Measurements from ENCODE around the gene SDCBP2. TPM values are rescaled to one million over a fixed set of nuclear protein-coding genes. Genes with fewer than 3 reads are reported as not detected.
"Not testable (repeated sequence)": the region's sequence is repeated elsewhere in the genome, so short reads cannot be mapped to it uniquely, and the experiment has no call there.

Gene SDCBP2
- total RNA-seq, 1 experiment from 2014 or later = 1.5 TPM

DNA sequence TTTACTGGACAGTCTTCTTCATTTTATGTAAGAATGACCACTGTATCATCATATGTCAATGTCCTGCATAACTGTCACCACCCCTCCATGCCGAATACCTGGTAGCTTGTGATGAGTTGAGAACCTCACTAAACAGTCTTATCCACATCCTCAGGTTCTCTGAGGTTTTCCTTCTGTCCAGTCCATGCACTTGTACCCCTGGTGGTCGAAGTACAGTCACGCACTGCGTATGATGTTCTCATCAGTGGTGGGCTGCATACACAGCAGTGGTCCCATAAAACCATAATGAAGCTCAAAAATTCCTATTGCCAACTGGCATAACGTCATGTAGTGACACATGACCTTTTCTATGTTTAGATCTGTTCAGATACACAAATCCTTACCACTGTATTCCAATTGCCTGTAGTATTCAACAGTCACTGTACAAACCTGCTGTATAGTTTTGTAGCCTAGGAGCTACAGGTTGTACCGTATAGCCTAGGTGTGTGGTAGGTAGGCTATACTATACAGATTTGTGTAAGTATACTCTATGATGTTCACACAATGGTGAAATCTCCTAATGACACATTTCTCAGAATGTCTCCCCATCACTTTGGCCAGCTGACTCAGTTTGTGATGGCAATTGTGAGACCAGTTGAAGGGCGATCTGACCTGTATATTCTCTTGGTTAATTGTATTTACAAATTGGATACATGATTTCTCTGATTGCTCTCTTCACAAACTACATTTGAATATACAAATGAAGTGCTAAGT, 31.3 kb upstream of the SDCBP2 start:
- no peak for DNase-seq (ENCODE audit: low read depth)

DNA sequence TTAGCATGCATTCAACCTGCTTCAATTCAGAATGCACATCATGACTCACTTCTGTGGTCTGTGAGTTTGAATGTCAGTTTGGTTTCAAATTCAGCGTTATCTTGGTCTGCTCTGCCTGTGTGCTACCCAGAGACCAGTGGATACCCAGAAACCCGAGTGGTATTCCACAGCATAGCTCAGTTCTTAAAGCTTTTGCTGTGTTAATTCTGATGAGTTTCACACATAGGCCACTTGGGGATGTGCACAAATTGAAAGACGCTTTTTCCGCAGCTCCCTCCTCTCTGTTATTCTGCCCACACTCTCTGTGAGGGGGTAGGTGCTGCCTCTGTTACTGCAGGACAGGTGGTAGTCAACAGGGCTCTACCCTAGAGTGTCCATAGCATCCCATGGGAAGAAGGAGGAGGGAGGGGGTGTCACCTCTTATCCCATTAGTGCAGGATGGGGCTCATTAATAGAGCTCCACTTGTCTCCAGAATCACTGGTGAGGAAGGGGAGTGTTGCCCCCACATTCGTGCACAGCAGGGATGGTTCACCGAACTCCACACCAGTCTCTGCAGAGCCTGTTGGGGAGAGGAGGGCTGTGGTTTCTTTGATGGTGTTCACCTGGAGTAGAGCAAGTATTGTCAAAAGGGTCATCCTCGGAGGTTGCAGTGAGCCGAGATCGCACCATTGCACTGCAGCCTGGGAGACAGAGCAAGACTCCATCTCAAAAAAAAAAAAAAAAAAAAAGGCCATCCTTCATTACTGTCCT, 29.2 kb upstream of the SDCBP2 start:
- DNase-seq (ENCODE audit: low read depth) = peak; percentile 80

DNA sequence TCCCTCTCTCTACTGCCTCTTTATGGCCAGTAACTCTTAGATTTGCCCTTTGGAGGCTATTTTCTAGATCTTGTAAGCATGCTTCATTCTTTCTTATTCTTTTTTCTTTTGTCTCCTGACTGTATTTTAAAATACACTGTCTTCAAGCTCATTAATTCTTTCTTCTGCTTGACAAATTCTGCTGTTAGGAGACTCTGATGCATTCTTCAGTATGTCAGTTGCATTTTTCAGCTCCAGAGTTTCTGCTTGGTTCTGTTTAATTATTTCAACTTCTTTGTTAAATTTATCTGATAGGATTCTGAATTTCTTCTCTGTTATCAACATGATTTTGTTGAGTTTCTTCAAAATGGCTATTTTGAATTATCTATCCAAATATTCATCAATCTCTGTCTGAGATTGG, 25.0 kb upstream of the SDCBP2 start:
- DNase-seq (ENCODE audit: low read depth) = no peak

DNA sequence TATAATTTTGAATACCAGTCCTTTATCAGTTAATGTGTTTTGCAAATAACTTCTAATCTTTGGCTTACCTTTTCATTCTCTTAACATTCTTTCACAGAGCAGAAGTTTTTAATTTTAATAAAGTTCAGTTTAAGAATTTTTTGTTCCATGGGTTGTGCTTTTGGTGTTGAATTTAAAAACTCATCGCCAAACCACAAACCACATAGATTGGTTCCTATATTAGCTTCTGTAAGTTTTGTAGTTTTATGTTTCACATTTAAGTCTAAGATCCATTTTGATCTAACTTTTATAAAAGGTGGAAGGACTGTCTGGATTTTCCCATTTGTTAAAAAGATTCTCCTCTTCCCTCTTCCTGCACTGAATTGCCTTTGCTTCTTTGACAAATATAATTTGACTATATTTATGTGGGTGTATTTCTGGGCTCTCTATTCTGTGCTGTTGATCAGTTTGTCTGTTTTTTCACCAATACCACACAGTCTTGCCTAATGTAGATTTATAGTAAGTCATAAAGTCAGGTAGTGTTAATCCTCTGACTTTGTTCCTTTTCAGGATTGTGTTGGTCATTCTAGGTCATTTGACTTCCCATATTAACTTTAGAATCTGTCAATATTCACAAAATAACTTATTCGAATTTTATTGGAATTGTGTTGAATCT, 17.5 kb upstream of the SDCBP2 start:
- DNase-seq (ENCODE audit: low read depth) = no peak

DNA sequence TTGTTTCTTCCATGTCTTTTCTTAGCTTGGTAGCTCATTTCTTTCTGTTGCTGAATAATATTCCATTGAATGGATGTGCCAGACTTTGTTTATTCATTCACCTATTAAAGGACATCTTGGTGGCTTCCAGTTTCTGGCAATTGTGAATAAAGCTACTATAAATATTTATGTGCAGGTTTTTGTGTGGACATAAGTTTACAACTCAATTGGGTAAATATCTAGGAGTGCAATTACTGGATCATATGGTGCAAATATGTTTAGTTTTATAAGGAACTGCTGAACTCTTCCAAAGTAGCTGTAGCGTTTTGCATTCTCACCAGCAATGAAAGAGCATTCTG, 16.8 kb upstream of the SDCBP2 start:
- no peak for DNase-seq (ENCODE audit: low read depth)

DNA sequence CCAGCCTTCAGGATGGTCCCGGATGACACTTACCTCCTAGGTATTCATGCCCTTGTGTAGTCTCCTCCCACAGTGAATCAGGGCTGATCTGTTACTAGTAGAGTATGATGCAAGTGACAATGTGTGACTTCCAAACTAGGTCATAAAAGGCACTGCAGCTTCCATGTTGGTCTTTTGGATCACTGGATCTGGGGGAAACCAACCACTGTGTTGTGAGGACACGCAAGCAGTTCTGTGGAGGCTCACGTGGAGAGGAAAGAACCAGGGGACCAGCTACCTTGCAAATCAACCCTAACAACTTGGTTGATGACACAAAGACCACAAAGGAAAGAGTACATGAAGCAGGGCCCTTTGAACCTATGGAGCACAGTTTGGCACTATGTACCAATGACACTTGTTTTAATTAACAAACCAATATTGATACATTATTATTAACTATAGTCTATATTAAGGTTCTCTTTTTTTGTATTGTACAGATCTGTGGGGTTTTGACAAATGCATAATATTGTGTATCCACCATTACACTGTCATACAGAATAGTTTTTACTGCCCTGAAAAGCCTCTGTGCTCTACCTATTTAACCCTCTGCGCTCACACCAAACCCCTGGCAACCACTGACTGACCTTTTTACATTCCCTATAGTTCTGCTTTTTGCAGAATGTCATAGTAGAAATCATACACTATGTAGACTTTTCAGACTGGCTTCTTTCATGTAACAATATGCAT, 16.3 kb upstream of the SDCBP2 start:
- DNase-seq (ENCODE audit: low read depth) = no peak

DNA sequence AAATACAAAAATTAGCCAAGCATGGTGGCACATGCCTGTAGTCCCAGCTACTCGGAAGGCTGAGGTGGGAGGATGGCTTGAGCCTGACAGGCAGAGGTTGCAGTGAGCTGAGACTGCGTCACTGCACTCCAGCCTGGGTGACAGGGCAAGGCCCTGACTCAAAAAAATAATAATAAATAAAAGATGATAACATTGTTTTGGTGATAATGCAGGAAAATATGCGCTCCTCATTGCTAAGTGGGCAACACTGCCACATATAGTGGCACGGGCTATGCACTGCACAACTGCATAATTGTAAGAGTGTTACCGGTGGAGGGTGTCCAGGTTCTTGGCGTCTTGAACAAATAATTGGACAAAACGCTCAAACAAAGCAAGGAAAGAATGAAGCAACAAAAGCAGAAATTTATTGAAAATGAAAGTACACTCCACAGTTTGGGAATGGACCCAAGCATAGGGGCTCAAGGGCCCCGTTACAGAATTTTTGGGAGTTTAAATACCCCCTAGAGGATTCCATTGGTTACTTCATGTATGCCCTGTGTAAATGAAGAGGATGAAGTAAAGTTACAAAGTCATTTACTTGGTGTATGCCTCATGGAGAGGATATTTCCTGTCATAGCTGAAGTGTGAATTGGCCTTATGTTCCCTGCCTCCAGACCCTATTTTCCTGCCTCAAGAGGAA, 14.6 kb upstream of the SDCBP2 start:
- not testable (repeated sequence) for DNase-seq (ENCODE audit: low read depth)

DNA sequence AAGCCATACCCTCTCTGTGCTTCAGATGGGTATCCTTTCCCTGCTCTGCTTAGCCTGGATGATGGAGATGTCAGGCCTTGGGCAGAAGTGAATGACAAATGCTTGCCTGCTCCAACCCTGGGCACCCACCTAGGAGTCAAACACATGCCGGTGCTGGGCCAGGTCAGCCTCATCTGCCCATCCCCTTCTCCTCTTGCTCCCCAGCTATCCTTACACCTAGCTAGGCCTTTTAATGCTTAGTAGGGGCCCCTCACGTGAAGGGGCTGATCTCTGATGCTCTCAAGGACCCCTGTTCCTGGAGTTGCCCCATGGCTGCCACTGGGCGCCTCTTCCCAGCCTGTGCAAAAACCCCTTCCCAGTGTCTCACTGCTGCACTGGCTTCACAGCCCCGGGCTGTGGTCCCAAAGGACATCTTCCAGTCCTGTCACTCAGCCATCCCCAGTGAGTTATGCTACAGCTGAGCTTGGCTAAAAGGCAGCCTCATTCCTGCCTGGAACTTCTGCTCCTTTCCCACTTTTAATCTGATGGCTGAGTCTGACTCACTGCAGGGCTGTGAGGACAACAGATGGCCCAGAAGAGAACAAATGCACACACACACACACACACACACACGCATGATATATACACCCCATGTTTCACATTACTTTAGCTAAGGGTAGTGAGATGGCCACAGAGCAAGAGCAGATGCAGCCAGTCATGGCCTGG, 12.8 kb upstream of the SDCBP2 start:
- DNase-seq (ENCODE audit: low read depth) = peak; percentile 92

DNA sequence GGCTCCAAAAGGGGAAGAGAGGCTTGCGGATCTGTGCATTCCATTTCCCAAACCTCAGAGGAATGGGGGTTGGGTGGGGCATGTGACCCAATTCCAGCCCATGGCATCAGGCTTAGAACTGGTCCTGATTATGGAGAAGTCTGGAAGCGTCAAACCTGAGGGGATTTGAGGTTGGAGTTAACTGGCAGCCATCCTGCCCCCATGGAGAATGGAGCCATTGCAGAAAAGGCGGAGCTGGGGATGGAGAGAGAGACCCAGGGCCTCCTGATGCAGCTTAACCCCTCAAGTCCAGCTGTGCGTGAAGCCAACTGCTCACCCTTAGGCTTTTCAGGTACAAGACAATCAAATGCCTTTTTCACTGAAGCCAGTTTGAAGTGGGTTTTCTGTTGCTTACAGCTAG, 9.9 kb upstream of the SDCBP2 start:
- no peak for DNase-seq (ENCODE audit: low read depth)

DNA sequence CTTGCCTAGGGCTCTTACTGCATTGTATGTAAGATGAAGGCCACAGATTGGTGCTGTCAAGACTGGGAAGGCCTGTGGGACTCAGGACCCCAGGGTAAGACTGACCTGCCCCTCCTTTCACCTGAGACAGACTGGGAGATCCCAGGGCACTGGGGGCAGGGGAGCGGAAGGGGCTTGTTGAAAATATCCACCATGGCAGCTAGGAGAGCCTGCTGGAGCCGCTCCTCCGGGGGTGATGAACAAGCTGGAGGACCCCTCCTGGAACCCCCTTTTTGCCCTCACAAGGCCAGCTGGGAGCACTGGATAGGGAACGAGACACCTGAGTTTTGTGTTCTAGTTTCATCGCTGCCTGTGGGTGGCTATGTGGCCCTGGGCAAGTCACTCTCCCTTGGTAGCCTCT, 9.2 kb upstream of the SDCBP2 start:
- DNase-seq (ENCODE audit: low read depth) = no peak

DNA sequence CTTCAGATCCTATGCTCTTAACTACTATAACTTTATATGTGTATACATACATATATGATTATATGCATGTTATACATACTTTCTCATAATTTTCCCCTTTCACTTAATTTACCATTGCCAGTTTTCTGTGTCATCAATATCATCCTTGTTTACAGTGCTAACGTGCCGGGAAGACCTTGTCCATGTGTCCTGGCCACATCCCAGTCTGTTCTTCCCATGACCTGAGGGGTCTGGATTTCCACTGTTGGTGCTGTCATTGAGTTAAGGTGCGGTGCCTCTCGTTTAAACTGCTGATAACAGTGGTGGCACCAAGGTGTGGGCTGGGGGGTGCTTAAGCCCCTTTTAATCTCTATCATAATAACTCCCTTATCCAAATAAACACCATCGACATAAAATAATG, 8.5 kb upstream of the SDCBP2 start:
- no peak for DNase-seq (ENCODE audit: low read depth)

DNA sequence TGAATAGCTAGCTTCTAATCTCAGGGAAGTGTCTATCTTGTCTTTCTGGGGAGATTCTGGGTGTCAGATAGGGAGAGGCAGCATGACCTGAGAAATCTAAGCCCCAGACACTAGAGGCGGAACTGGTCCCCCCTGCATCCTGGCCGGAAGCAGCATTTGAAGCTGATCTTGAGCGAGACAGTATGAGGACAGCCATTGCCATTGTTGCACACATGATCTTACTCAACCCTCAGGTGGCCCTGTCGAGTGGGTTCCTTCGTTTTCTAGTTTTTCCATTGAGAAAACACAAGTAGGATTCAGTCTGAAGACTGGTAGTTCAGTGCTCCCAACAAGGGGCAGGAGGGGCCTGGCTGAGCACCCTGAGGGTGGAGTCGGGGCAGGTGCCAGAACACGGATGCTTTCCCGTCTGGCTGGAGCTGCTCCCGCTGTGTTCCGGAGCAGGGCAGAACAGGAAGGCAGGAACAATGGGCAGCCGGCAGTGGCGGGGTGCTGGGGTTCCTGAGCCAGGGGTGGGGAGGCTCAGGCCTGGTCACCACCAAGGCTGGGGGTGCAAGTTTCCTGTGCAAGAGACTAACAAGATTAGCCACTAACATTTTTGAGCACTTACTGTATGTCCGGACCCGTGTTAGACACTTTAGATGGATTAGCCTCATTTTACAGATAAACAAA, 7.9 kb upstream of the SDCBP2 start:
- no peak for DNase-seq (ENCODE audit: low read depth)

DNA sequence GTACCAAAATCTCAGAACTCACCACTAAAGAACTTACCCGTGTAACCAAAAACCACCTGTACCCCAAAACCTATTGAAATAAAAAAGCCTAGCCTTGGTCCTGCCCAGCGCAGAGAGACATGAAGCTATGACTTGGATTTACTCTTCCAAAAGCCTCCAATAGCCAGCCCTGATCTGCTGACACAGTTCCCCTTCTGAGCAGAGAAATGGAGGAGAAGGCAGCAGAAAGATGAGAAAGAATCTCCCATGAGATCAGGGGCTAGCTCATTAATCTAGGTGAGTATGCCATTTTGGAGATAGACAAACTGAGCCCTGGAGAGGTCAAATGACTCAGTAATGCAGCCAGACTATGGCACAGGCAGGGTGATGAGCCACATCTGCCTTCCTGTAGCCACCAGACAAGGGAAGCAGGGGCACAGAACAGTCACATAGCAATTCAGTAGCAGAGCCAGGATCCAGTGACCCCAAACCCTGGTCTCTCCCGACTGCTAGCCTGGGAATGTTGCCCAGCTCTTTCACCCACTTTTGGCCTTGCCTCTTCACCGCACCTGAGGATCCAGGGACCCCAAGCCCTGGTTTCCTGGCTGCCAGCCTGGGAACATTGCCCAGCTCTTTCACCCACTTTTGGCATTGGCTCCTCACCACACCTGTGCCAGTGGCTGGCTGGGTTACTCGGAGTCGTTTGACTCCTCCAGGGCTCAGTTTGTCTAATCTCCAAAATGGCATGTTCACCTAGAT, 7.2 kb upstream of the SDCBP2 start:
- no peak for DNase-seq (ENCODE audit: low read depth)

DNA sequence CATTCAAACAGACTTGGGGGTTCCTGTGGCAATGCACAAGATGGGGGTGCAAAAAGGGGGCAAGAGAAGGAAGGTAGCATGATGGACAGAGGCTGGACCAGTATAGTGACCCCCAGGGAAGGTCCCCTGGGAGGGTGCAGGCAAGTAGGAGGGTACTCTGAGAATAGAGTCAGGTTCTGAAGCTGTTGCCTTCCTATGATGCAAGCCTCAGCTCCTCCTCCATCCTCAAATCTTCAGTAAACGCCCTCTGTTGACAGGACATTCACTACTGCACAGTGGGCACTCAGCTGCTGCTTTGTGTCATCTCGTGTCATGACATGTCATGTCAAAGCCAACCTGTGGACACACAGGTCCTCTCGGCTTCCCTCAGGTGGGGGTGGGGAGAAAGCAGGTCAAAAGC, 5.8 kb upstream of the SDCBP2 start:
- peak; percentile 39 for DNase-seq (ENCODE audit: low read depth)

DNA sequence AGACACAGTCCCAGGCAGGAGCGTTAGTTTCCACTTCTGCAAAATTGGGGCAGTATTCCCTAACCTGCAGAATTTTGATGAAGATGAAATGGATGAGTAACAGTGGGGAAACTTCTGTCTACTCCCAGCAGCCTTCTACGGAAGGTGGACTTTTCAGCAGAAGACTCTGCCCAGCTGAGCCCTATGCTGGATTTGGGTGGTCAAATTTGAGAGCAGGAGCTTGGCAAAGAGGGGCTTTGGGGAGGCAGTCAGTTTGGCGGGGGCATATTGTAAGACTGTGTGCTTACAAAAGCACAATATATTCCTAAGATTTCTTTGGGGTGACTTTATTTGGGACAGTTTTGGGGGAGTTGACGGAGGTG, 5.4 kb upstream of the SDCBP2 start:
- no peak for DNase-seq (ENCODE audit: low read depth)

DNA sequence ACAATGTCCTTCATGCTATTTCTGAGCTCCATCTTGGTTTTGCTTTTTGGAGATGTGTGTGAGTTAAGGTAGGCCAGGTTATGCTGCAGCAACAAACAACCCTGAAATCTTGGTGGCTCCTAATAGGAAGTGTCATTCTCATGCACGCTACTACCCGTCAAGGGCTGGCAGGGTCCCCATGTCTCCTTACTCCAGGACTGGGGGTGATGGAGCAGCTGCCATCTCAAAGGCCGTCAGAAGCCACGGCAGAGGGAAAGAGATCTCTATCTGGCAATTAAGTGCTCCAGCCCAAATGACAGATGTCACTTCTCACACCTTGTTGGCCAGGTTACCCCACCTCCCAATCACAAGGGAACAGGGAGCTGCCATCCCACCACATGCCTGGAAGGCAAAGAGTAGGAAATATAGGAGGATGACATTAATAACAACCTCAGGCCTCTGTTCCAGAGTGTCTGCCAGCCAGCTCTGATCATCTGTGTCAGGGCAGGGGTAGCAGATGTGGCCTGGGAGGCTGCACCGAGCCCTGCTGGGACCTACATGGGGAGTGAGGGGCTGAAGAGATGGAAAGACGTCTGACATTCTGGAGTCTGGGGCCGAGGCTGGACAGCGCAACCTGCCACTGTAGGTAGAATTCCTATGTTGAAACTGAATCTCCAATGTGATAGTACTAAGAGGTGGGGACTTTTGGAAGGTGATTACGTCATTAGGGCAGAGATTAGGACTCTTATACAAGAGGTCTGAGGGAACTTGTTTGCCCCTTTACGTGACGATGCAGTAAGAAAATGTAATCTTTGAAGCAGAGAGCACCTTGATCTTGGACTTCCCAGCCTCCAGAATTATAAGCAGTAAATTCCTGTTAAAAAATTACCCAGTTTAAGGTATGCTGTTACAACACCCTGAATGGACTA, 4.8 kb upstream of the SDCBP2 start:
- DNase-seq (ENCODE audit: low read depth) = no peak

DNA sequence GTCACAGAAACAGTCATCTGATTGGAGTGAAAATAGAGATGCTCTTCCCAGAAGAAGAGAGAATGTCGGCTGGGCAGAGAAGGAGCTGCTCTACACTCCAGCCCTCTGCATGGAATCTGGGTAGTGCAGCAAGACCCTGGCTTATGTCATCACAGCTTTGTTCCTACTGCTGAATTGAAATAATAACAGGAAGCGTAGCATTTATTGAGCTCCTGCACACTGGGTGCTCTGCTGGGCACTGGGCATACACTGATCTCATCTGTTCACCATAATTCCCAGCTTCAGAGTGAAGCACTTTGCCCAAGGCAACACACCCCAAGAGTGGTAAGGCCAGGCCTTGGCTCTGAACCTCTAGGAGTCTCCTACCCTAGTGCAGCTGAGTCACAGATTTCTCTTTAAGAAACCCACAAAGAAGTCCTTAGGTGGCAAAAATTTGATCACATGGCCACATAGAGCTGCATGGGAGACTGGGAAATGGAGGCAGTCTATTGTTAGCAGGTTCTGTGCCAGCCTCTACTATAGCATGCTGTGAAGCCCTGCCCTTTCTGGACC, 3.9 kb upstream of the SDCBP2 start:
- DNase-seq (ENCODE audit: low read depth) = no peak

DNA sequence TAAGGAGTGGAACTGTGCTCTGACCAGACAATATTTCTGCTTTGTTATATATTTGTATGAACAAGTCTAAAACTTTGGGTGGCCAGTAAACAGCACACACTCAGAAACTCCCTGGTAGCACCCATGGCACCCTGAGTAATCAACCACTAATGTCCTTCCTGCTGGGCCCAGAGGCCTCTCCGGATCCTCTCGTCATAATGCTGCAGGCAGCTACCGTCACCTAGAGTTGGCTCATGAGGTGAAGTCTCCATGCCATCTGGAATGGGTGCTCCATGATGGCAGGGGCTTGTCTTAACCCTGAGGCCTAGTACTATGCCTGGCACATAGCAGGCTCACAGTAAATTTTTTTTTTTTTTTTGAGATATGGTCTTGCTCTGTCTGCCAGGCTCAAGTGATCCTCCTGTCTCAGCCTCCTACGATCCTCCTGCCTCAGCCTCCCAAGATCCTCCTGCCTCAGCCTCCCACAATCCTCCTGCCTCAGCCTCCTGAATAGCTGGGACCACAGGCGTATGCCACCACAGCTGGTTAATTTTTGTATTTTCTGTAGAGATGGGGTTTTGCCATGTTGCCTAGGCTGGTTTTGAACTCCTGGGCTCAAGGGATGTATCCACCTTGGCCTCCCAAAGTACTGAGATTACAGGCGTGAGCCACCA, 3.0 kb upstream of the SDCBP2 start:
- DNase-seq (ENCODE audit: low read depth) = no peak

Data from LHCN-M2 (cell line).